ENCODE results near the gene LPCAT4. TPM values are rescaled to one million over a fixed set of nuclear protein-coding genes. Genes with fewer than 3 reads are reported as not detected.

The LPCAT4 gene
- polyA plus RNA-seq, 1 of the 3 experiments (the other 2 are of a cell fraction) = 88.4 TPM

- H4K20me1 ChIP-seq (ENCODE audit: insufficient read depth) = no peaks in the 10 kb centered on the region
- H3K9me3 ChIP-seq = no peaks in the 10 kb centered on the region
- no peak overlapping the region for H3K27ac ChIP-seq (ENCODE audit: low read depth in 2 of 2, low read length in 1 of 2)
- H3K4me1 ChIP-seq (ENCODE audit: control insufficient read depth in 1 of 2, insufficient read depth in 2 of 2, low read depth in 1 of 2, low read length in 1 of 2) = no peaks in the 10 kb centered on the region
- no peak overlapping the region for H2AFZ ChIP-seq (ENCODE audit: low read depth)
- no peak overlapping the region for H3K4me3 ChIP-seq (ENCODE audit: low read depth in 2 of 2, low read length in 1 of 2)
- H3K36me3 ChIP-seq (replicated peaks in 1 of 2; ENCODE audit: control insufficient read depth in 1 of 2, insufficient read depth in 2 of 2, low read length in 1 of 2) = no peaks in the 10 kb centered on the region
- no peak overlapping the region for H3K4me2 ChIP-seq
- no peak overlapping the region for H3K9ac ChIP-seq
- CTCF ChIA-PET = interaction anchor here (0.9 to 2.5 kb wide), 4 partner anchors 8 to 88 kb away, joined by 3 to 13 read pairs (median 7); partner anchors contain the start of genes LPCAT4 and SLC12A6
- POLR2A ChIA-PET = interaction anchor here (2.3 kb wide), 1 partner anchor 9 kb away, joined by 13 read pairs; the partner anchor contains the start of gene SLC12A6
- peaks cover 3% of the 10 kb centered on the region for H3F3A ChIP-seq (replicated peaks; ENCODE audit: insufficient read depth)
- 56% methylated on average over 2 of the region's 2 CpGs for WGBS (ENCODE audit: low lambda C conversion rate)
- no peak for DNase-seq
- no peaks in the 10 kb centered on the region for H3K9me2 ChIP-seq
- TF ChIP-seq, protein P1, sequence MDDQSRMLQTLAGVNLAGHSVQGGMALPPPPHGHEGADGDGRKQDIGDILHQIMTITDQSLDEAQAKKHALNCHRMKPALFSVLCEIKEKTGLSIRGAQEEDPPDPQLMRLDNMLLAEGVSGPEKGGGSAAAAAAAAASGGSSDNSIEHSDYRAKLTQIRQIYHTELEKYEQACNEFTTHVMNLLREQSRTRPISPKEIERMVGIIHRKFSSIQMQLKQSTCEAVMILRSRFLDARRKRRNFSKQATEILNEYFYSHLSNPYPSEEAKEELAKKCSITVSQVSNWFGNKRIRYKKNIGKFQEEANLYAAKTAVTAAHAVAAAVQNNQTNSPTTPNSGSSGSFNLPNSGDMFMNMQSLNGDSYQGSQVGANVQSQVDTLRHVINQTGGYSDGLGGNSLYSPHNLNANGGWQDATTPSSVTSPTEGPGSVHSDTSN (IDR thresholded peaks at IDR 0.05) = no peak
- TF ChIP-seq FOSL2 (IDR thresholded peaks at IDR 0.05; ENCODE audit: borderline replicate concordance, low read depth) (no peak), POLR2AphosphoS5 (IDR thresholded peaks at IDR 0.05; ENCODE audit: low read depth, low read length) (no peak), REST (IDR thresholded peaks at IDR 0.05; ENCODE audit: low read depth, low read length) (no peak), CHD2 (IDR thresholded peaks at IDR 0.05; ENCODE audit: low read length, partially characterized antibody) (no peak), SMC3 (IDR thresholded peaks at IDR 0.05; ENCODE audit: low read depth, low read length) (no peak), RAD21 (IDR thresholded peaks at IDR 0.05; ENCODE audit: low read length) (no peak), EZH2phosphoT487 (IDR thresholded peaks at IDR 0.05; ENCODE audit: borderline replicate concordance, low read depth) (no peak), GATA2 (CRISPR knock-in tag; IDR thresholded peaks at IDR 0.05) (no peak), TAF1 (IDR thresholded peaks at IDR 0.05; ENCODE audit: borderline replicate concordance, low read depth, low read length) (no peak), MEF2A (IDR thresholded peaks at IDR 0.05; ENCODE audit: borderline replicate concordance, low read depth) (no peak), GABPA (IDR thresholded peaks at IDR 0.05; ENCODE audit: low read depth) (no peak), RFX5 (IDR thresholded peaks at IDR 0.05; ENCODE audit: low read length) (no peak), MXI1 (IDR thresholded peaks at IDR 0.05; ENCODE audit: low read depth, low read length) (no peak)
- TF ChIP-seq, protein P2, sequence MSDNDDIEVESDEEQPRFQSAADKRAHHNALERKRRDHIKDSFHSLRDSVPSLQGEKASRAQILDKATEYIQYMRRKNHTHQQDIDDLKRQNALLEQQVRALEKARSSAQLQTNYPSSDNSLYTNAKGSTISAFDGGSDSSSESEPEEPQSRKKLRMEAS (IDR thresholded peaks at IDR 0.05; ENCODE audit: low read depth) = no peak
- TF ChIP-seq, protein P3, sequence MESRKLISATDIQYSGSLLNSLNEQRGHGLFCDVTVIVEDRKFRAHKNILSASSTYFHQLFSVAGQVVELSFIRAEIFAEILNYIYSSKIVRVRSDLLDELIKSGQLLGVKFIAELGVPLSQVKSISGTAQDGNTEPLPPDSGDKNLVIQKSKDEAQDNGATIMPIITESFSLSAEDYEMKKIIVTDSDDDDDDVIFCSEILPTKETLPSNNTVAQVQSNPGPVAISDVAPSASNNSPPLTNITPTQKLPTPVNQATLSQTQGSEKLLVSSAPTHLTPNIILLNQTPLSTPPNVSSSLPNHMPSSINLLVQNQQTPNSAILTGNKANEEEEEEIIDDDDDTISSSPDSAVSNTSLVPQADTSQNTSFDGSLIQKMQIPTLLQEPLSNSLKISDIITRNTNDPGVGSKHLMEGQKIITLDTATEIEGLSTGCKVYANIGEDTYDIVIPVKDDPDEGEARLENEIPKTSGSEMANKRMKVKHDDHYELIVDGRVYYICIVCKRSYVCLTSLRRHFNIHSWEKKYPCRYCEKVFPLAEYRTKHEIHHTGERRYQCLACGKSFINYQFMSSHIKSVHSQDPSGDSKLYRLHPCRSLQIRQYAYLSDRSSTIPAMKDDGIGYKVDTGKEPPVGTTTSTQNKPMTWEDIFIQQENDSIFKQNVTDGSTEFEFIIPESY (IDR thresholded peaks at IDR 0.05; ENCODE audit: borderline replicate concordance, low read depth) = no peak
- TF ChIP-seq, protein P4, sequence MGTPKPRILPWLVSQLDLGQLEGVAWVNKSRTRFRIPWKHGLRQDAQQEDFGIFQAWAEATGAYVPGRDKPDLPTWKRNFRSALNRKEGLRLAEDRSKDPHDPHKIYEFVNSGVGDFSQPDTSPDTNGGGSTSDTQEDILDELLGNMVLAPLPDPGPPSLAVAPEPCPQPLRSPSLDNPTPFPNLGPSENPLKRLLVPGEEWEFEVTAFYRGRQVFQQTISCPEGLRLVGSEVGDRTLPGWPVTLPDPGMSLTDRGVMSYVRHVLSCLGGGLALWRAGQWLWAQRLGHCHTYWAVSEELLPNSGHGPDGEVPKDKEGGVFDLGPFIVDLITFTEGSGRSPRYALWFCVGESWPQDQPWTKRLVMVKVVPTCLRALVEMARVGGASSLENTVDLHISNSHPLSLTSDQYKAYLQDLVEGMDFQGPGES (IDR thresholded peaks at IDR 0.05; ENCODE audit: low read depth, low read length) = no peak
- TF ChIP-seq, protein P5, sequence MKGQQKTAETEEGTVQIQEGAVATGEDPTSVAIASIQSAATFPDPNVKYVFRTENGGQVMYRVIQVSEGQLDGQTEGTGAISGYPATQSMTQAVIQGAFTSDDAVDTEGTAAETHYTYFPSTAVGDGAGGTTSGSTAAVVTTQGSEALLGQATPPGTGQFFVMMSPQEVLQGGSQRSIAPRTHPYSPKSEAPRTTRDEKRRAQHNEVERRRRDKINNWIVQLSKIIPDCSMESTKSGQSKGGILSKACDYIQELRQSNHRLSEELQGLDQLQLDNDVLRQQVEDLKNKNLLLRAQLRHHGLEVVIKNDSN (IDR thresholded peaks at IDR 0.05; ENCODE audit: borderline replicate concordance, low read depth) = no peak
- TF ChIP-seq, protein P6, sequence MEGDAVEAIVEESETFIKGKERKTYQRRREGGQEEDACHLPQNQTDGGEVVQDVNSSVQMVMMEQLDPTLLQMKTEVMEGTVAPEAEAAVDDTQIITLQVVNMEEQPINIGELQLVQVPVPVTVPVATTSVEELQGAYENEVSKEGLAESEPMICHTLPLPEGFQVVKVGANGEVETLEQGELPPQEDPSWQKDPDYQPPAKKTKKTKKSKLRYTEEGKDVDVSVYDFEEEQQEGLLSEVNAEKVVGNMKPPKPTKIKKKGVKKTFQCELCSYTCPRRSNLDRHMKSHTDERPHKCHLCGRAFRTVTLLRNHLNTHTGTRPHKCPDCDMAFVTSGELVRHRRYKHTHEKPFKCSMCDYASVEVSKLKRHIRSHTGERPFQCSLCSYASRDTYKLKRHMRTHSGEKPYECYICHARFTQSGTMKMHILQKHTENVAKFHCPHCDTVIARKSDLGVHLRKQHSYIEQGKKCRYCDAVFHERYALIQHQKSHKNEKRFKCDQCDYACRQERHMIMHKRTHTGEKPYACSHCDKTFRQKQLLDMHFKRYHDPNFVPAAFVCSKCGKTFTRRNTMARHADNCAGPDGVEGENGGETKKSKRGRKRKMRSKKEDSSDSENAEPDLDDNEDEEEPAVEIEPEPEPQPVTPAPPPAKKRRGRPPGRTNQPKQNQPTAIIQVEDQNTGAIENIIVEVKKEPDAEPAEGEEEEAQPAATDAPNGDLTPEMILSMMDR (IDR thresholded peaks at IDR 0.05) = no peak
- H3K27me3 ChIP-seq (ENCODE audit: insufficient read depth) = no peaks in the 10 kb centered on the region
- H3K79me2 ChIP-seq (ENCODE audit: insufficient read depth) = peaks cover 20% of the 10 kb centered on the region
Measured at GRCh38 chr15:34329006-34329405, 38.0 kb downstream of the LPCAT4 start.

Data from SK-N-SH (cell line).